ENCODE results near the gene RPS23. TPM values are rescaled to one million over a fixed set of nuclear protein-coding genes. Genes with fewer than 3 reads are reported as not detected.

RPS23 gene
- total RNA-seq (2022; extraction: Qiagen RNA extraction; ENCODE audit: low read depth), result 3,345 to 4,989 TPM (median 3,602 TPM) in 5 replicates

DNA sequence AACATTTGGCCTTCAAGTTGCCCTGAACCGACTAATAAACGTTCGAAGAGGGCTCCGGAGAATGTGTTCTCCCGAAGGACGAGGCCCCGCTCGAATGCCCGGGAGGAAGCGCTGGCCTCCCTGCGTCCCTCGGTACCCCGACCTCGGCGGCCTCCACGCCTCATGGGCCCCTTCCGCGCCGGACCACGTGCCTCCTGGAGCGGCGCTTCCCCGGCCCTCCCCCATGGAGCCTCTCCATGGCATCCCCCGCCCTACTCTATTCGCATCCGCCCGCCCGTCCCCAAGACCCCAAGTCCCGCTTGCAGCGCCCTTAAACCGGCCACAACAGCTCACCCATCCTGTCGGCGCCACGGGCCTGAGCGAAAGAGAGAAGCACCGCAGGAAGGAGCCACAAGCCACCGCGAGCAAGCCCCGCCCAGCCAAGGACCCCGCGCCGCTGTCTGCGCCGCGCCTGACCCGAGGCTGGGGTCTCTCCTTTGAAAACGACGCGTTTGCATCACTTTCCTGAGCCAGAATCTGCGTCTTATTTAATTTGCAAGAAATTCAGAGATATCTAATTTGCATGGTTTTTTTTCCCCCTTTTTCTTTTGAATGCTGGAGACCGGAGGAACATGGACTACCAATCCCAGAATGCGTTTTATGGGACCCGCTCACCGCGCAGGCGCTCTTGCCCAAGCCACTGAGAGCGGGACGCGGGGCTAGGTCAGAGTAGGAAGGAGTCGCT, at the start of gene RPS23:
Gene RPS23 (minus strand): TSS at position 368 of the 724 bp plus-strand sequence. CDS start 31 bp downstream, at position 337.

Measured in A549 treated with CpdA at 1 μM for 4 hours (cell line).